Activated CD8-positive, alpha-beta T cell treated with anti-CD3 and anti-CD28 coated beads for 36 hours (primary cell): ENCODE data around the gene CYP27A1. TPM values are rescaled to one million over a fixed set of nuclear protein-coding genes. Genes with fewer than 3 reads are reported as not detected.

Source experiments
- ATAC-seq: fragments of 200-7000 bp; cut with Tn5 transposase; one replicate; pipeline ENCODE4 v1.10.0; 2021; ENCODE audit warnings: mild to moderate bottlenecking, moderate library complexity
- CTCF ChIA-PET: fragments of 350-600 bp; sonication (Branson Sonifier 250); formaldehyde crosslinking; loops from one replicate; lab custom pipeline; 2021; ENCODE audit warnings: antibody characterized with exemption; lab: Charles Lee
- POLR2A ChIA-PET: fragments of 350-600 bp; sonication (Branson Sonifier 250); formaldehyde crosslinking; loops from one replicate; lab custom pipeline; 2021; ENCODE audit warnings: antibody characterized with exemption; lab: Charles Lee
- DNase-seq: peaks from one replicate; pipeline ENCODE4 v3.0.0-alpha.2; 2020
- H3K27ac Mint-ChIP-seq: one replicate; pipeline ENCODE4 v1.8.0; 2021; ENCODE audit warnings: mild to moderate bottlenecking, mixed read lengths
- H3K27me3 Mint-ChIP-seq: one replicate; pipeline ENCODE4 v1.8.0; 2021; ENCODE audit warnings: mixed read lengths
- H3K36me3 Mint-ChIP-seq: one replicate; pipeline ENCODE4 v1.8.0; 2021; ENCODE audit warnings: low read depth, mixed read lengths
- H3K4me1 Mint-ChIP-seq: one replicate; pipeline ENCODE4 v1.8.0; 2021; ENCODE audit warnings: low read depth, mixed read lengths
- H3K4me3 Mint-ChIP-seq: one replicate; pipeline ENCODE4 v1.8.0; 2021; ENCODE audit warnings: mild to moderate bottlenecking, moderate library complexity, mixed read lengths
- H3K9me3 Mint-ChIP-seq: one replicate; pipeline ENCODE4 v1.8.0; 2021; ENCODE audit warnings: mixed read lengths
- CTCF ChIP-seq: fragments of 200-600 bp; IDR thresholded peaks from one replicate; pipeline ENCODE4 v1.8.0; 2022; ENCODE audit warnings: antibody characterized with exemption, mild to moderate bottlenecking
- intact Hi-C: fragments of 100-400 bp; cut with micrococcal nuclease; formaldehyde crosslinking; loops from one replicate; pipeline ENCODE4 v1.10.0; 2022
- total RNA-seq, 2 experiments: library from RNA; stranded (reverse); gene quantifications; one replicate each; pipeline ENCODE4 v1.2.3, GENCODE V29; 2021

CYP27A1 gene
- total RNA-seq, 2 experiments from 2014 or later = 0.14 to 0.18 TPM

- Mint-ChIP-seq H3K4me1 (no peaks in the 10 kb centered on the region), H3K4me3 (no peak overlapping the region), H3K27ac (no peak overlapping the region), H3K9me3 (peaks cover 15% of the 10 kb centered on the region), H3K27me3 (peaks cover 6% of the 10 kb centered on the region), H3K36me3 (peaks cover 23% of the 10 kb centered on the region)
- DNase-seq = no peak
- CTCF ChIA-PET = interaction anchor here (0.9 kb wide), 1 partner anchor 124 kb away, joined by 3 read pairs; no protein-coding TSS in a partner anchor
- POLR2A ChIA-PET = no interaction called here
- ATAC-seq = no peak
- intact Hi-C loops = no loop called here
- TF ChIP-seq CTCF = no peak
Measured at GRCh38 chr2:218773881-218774280, 8.1 kb upstream of the CYP27A1 start.

- H3K27ac Mint-ChIP-seq = no peak overlapping the region
- H3K27me3 Mint-ChIP-seq = peaks cover 20% of the 10 kb centered on the region
- H3K4me1 Mint-ChIP-seq = peaks cover 2% of the 10 kb centered on the region
- ChIA-PET POLR2A (no interaction called here), CTCF (interaction anchor here (1.2 kb wide), 1 partner anchor 71 kb away, joined by 4 read pairs; no protein-coding TSS in a partner anchor)
- H3K9me3 Mint-ChIP-seq = peaks cover 17% of the 10 kb centered on the region
- no peak for DNase-seq
- TF ChIP-seq CTCF = no peak
- intact Hi-C loops = no loop called here
- ATAC-seq = no peak
- no peak overlapping the region for H3K4me3 Mint-ChIP-seq
- peaks cover 21% of the 10 kb centered on the region for H3K36me3 Mint-ChIP-seq
Measured at GRCh38 chr2:218776488-218776887, 5.5 kb upstream of the CYP27A1 start.

GRCh38 chr2:218777276-218777990 lies 4.5 kb upstream of the CYP27A1 start:
- peaks cover 17% of the 10 kb centered on the region for H3K9me3 Mint-ChIP-seq
- TF ChIP-seq CTCF = no peak
- ATAC-seq (no peak), DNase-seq (no peak)
- intact Hi-C loops = no loop called here
- H3K36me3 Mint-ChIP-seq = peaks cover 16% of the 10 kb centered on the region
- H3K27me3 Mint-ChIP-seq = peaks cover 25% of the 10 kb centered on the region
- ChIA-PET POLR2A (no interaction called here), CTCF (interaction anchor here (0.7 to 1.1 kb wide), 2 partner anchors 13 to 70 kb away, joined by 3 read pairs; no protein-coding TSS in a partner anchor)
- H3K27ac Mint-ChIP-seq = no peak overlapping the region
- peaks cover 5% of the 10 kb centered on the region for H3K4me1 Mint-ChIP-seq
- H3K4me3 Mint-ChIP-seq = no peak overlapping the region

GRCh38 chr2:218780046-218780445 lies 1.9 kb upstream of the CYP27A1 start:
- no peak for DNase-seq
- Mint-ChIP-seq H3K4me1 (peaks cover 5% of the 10 kb centered on the region), H3K27ac (no peak overlapping the region), H3K36me3 (peaks cover 14% of the 10 kb centered on the region), H3K27me3 (peaks cover 39% of the 10 kb centered on the region), H3K9me3 (peaks cover 17% of the 10 kb centered on the region), H3K4me3 (no peak overlapping the region)
- ChIA-PET POLR2A (no interaction called here), CTCF (interaction anchor here (0.9 kb wide), 1 partner anchor 340 kb away, joined by 3 read pairs; no protein-coding TSS in a partner anchor)
- no peak for TF ChIP-seq CTCF
- intact Hi-C loops = no loop called here
- ATAC-seq = no peak
